Peyer's patch (tissue), 4 donors: ENCODE data around the gene PDE11A.

Source experiments
- POLR2A ChIP-seq, 2 donors: fragments of 450-650 bp; IDR thresholded peaks; one replicate each; pipeline ENCODE4 v1.5.1; 2017; ENCODE audit warnings: antibody characterized with exemption in 2 of 2, mild to moderate bottlenecking in 2 of 2, moderate library complexity in 2 of 2
- TF ChIP-seq, protein P1 (sequence below), 6 experiments: fragments of 450-650 bp in 4 of 6; fragments of 200-600 bp in 2 of 6; sonication (generic) in 1 of 6; IDR thresholded peaks; one replicate each; pipeline ENCODE4 v1.5.1; 2017 to 2019; ENCODE audit warnings: antibody characterized with exemption in 6 of 6, mild to moderate bottlenecking in 3 of 6, moderate library complexity in 1 of 6

DNA sequence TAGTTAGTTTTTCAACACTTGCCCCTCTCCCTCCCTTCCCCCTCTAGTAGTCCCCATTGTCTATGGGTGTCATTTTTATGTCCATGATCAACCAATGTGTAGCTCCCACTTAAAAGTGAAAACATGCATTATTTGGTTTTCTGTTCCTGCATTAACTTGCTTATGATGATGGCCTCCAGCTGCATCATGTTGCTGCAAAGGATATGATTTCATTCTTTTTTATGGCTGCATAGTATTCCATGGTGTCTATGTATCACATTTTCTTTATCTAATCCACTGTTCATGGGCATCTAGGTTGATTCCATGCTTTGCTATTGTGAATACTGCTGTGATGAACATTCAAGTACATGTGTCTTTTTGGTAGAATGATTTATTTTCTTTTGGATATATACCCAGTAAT, 70.5 kb downstream of the PDE11A start:
- TF ChIP-seq, protein P1, sequence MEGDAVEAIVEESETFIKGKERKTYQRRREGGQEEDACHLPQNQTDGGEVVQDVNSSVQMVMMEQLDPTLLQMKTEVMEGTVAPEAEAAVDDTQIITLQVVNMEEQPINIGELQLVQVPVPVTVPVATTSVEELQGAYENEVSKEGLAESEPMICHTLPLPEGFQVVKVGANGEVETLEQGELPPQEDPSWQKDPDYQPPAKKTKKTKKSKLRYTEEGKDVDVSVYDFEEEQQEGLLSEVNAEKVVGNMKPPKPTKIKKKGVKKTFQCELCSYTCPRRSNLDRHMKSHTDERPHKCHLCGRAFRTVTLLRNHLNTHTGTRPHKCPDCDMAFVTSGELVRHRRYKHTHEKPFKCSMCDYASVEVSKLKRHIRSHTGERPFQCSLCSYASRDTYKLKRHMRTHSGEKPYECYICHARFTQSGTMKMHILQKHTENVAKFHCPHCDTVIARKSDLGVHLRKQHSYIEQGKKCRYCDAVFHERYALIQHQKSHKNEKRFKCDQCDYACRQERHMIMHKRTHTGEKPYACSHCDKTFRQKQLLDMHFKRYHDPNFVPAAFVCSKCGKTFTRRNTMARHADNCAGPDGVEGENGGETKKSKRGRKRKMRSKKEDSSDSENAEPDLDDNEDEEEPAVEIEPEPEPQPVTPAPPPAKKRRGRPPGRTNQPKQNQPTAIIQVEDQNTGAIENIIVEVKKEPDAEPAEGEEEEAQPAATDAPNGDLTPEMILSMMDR (IDR thresholded peaks at IDR 0.05): no peak
- no peak for TF ChIP-seq POLR2A (IDR thresholded peaks at IDR 0.05)
